Subcutaneous abdominal adipose tissue (tissue), 5 donors: Measurements from ENCODE around the gene GJD3.

Experiments
- H3K27ac ChIP-seq: one replicate; pipeline ENCODE4 v1.7.0; 2013; ENCODE audit warnings: low read depth, mild to moderate bottlenecking, inconsistent platforms, low read length, moderate library complexity
- H3K27me3 ChIP-seq, 5 donors: one replicate each; pipeline ENCODE4 v1.7.0; 2013; ENCODE audit warnings: low read length in 5 of 5, inconsistent platforms in 1 of 5; ENCODE audit not compliant: control insufficient read depth in 5 of 5, insufficient read depth in 4 of 5
- H3K36me3 ChIP-seq, 5 donors: one replicate each; pipeline ENCODE4 v1.7.0; 2013; ENCODE audit warnings: low read length in 5 of 5; ENCODE audit not compliant: control insufficient read depth in 5 of 5, insufficient read depth in 5 of 5
- H3K4me1 ChIP-seq, 5 donors: one replicate each; pipeline ENCODE4 v1.7.0; 2013; ENCODE audit warnings: low read length in 5 of 5, mild to moderate bottlenecking in 3 of 5, moderate library complexity in 1 of 5; ENCODE audit not compliant: control insufficient read depth in 5 of 5, insufficient read depth in 5 of 5
- H3K4me3 ChIP-seq, 5 donors: one replicate each; pipeline ENCODE4 v1.7.0; 2013; ENCODE audit warnings: low read length in 5 of 5, low read depth in 1 of 5
- H3K9ac ChIP-seq, 5 donors: one replicate each; pipeline ENCODE4 v1.7.0; 2013; ENCODE audit warnings: low read length in 5 of 5, mild to moderate bottlenecking in 4 of 5, moderate library complexity in 3 of 5
- H3K9me3 ChIP-seq, 5 donors: one replicate each; pipeline ENCODE4 v1.7.0; 2013; ENCODE audit warnings: low read length in 5 of 5; ENCODE audit not compliant: control insufficient read depth in 5 of 5
- donor health status: healthy.
- donor health status: healthy.
- donor health status: healthy.
- donor health status: healthy.
- donor health status: healthy.

GJD3 gene

DNA sequence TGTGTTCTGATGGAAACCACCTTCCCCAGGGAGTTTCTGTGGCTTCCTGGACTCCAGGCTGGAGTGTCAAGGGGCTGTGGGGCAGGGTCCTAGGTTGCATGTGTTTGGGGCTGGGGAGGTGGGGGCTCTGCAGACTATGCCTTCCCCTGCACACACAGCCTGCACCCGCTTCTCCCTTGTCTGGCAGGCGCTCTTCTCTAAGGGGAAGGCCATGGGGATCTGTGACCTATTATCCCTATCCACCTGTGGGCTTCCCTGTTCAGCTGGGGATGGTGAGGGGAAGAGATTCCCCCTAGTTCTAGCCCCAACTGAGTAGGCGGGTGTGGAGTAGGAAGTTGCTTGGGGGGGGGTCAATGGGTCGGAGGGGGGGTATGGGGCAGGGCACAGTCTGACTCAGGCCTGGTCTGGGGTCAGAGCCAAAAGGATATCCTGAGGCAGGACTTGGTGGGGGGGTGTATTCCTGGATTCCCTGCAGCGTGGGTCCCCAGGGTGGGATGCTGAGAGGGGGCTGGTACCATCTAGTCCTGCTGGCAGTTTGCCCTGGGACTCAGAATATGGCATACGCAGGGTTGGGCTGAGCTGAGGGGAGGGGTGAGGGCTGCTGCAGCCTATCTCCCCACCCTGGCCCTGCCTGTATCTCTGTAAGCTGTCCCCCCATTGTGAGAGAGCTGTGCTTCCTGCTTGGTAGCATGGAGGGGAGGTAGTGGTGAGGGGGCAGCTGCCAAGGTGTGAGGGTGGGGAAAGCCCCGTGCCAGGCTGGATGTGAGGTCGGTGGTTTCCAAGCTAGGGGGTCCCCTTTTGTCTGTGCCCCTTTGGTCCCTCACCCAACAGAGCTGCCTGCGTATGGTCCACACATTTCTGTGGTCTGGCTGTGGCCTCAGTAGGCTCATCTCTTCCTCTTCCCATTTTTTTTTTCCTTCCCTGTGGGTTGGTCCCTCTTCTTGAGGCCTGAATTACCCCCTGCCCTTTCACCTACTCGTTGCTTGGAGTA lies 40.9 kb downstream of the GJD3 start:
- peak overlapping the region; percentile 22 to 71 (median 62) for H3K9ac ChIP-seq
- H3K27me3 ChIP-seq, result no peaks in the 10 kb centered on the region
- no peaks in the 10 kb centered on the region for H3K9me3 ChIP-seq
- peaks cover 42 to 99% (median 97%) of the 10 kb centered on the region in 5 donors for H3K4me1 ChIP-seq
- peak overlapping the region; percentile 41 to 86 (median 63) for H3K4me3 ChIP-seq
- H3K36me3 ChIP-seq, result no peaks in the 10 kb centered on the region
- H3K27ac ChIP-seq, result peak overlapping the region; percentile 95

DNA sequence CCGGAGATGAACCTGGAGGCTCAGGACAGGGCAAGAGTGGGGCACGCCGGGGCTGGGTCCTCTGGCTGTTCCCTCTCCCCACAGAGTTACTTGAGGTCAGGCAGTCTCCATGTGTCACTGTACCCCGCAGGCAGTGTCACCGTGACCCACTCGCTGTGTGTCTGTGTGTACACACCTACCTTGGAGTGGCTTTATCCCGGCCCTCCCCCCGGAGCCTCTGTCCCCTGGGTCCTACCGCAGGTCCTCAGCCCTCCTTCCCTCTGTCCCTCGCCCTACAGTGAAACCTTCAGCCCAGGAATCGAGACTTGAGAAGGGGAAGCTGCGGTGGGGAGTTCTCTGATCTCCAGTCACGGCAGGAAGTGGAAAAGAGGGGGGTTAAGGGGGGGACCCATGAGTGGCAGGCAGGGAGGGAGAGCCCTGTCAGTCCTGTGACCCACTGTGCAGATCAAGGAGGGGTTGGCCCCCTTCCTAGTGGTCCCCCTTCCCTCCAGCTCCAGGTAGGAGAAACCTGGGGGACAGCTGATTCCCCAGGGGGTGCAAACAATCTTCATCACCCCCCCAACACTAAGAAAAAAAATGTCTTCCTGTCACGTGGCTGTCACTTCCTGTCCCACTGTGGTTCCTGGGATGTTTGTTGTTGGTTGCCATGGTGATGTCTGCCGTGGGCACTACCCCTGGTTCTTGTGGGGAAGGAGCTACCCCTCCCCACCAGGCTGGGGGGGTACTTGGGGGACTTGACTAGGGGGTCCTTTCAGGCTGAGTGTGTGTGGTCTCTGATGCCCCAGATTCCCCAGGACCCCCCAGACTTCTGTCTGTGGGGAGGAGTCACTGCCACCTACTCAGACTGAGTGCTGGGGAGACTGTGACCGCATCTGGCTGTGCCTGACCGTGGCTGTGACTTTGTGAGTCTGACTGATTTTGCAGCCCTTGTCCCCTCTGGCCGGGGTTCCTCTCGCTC lies 41.9 kb downstream of the GJD3 start:
- H3K4me1 ChIP-seq, result peaks cover 44 to 96% (median 91%) of the 10 kb centered on the region in 5 donors
- no peaks in the 10 kb centered on the region for H3K36me3 ChIP-seq
- H3K27ac ChIP-seq, result peak overlapping the region; percentile 88
- H3K9ac ChIP-seq, result peak overlapping the region in 4 of 5 donors; percentile 50 to 71 (median 60)
- H3K27me3 ChIP-seq, result peaks cover 0 to 3% (median 0%) of the 10 kb centered on the region in 5 donors
- H3K9me3 ChIP-seq, result no peaks in the 10 kb centered on the region
- peak overlapping the region; percentile 50 to 86 (median 63) for H3K4me3 ChIP-seq

DNA sequence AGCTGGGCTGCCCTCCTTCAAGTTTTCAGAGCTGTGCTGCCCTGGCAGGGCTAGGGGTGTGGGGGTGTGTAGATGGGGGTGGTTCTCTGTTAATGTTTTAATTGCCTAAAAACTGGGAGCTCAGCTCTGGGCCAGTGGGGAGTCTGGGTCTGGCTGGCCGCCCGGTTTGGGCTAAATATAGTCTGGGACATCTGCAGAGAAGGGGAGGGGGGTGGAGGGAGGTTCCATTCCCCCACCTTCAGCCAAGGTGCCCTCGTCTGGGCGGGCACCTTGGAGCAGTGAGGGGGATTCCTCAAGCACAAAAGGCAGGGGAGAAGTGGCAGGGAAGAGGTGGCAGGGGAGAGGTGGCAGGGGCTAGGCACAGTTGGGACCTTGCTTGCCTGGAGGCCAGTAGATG lies 42.6 kb downstream of the GJD3 start:
- Histone ChIP-seq H3K4me3 (peak overlapping the region; percentile 50 to 86 (median 63)), H3K4me1 (peaks cover 41 to 96% (median 91%) of the 10 kb centered on the region in 5 donors), H3K27me3 (peaks cover 0 to 4% (median 0%) of the 10 kb centered on the region in 5 donors), H3K36me3 (no peaks in the 10 kb centered on the region), H3K27ac (peak overlapping the region; percentile 88), H3K9me3 (no peaks in the 10 kb centered on the region), H3K9ac (peak overlapping the region in 4 of 5 donors; percentile 50 to 71 (median 60))

DNA sequence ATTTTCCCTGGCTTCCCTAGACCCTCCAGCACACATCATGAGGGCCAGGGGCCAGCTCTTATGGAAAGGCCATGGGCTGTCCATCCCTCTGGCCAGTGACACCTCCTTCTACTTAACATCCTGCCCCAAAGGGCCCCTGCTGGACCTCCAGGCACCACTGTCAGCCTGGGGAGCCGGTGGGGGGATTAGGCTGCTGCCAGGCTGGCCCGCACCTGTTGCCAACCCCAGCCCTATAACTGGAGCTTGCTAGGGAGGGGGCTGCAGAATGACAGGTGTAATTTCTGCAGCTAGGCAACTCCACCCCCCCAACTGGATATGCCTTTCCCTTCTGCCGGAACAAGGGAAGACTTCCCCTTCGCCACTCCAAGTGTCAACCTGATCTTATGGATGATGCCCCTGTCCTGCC lies 43.0 kb downstream of the GJD3 start:
- Histone ChIP-seq H3K9me3 (no peaks in the 10 kb centered on the region), H3K36me3 (no peaks in the 10 kb centered on the region), H3K4me3 (peak overlapping the region; percentile 50 to 86 (median 63)), H3K27ac (peak overlapping the region; percentile 88), H3K27me3 (peaks cover 0 to 4% (median 0%) of the 10 kb centered on the region in 5 donors), H3K9ac (peak overlapping the region in 4 of 5 donors; percentile 1 to 64 (median 48)), H3K4me1 (peaks cover 37 to 96% (median 91%) of the 10 kb centered on the region in 5 donors)

DNA sequence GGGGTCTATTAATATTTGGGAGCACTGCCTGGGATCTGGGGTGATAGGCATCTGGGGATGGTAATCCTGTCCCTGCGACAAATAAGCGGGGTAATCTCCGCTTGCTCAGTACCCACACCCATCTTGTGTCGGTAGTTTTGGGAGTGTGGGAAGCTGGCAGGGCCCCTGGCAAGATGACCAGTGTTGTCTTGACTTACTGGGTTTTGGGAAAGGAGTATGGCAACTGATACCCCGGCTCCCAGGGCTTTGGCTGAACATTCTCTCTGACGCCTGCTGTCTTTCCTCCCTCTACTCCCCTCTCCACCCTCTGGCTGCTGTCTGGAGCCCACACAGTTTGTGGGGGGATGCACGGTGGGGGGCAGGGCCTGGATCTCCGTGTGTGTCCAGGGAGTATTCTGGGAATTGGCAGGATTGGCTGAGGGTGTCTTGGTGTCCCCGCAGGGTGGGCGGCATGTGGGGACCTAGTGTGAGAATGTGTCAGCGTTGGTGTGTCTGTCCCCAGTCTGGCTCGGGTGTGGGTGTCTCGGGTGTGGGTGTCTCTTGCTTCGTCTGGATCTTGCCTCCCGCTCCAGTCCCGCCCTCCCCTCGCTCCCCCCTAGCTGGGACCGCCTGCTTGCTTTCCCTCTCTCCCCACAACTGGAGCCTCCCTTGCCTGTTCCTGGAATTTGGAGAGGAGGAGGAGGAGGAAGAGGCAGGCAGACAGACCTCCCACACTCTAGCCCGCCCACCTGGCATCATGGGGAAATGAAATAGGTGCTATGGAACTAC lies 43.6 kb downstream of the GJD3 start:
- peaks cover 0 to 4% (median 0%) of the 10 kb centered on the region in 5 donors for H3K27me3 ChIP-seq
- peak overlapping the region; percentile 88 for H3K27ac ChIP-seq
- peak overlapping the region; percentile 50 to 86 (median 63) for H3K4me3 ChIP-seq
- H3K36me3 ChIP-seq, result no peaks in the 10 kb centered on the region
- H3K9ac ChIP-seq, result peak overlapping the region; percentile 1 to 64 (median 47)
- no peaks in the 10 kb centered on the region for H3K9me3 ChIP-seq
- H3K4me1 ChIP-seq, result peaks cover 38 to 96% (median 91%) of the 10 kb centered on the region in 5 donors

DNA sequence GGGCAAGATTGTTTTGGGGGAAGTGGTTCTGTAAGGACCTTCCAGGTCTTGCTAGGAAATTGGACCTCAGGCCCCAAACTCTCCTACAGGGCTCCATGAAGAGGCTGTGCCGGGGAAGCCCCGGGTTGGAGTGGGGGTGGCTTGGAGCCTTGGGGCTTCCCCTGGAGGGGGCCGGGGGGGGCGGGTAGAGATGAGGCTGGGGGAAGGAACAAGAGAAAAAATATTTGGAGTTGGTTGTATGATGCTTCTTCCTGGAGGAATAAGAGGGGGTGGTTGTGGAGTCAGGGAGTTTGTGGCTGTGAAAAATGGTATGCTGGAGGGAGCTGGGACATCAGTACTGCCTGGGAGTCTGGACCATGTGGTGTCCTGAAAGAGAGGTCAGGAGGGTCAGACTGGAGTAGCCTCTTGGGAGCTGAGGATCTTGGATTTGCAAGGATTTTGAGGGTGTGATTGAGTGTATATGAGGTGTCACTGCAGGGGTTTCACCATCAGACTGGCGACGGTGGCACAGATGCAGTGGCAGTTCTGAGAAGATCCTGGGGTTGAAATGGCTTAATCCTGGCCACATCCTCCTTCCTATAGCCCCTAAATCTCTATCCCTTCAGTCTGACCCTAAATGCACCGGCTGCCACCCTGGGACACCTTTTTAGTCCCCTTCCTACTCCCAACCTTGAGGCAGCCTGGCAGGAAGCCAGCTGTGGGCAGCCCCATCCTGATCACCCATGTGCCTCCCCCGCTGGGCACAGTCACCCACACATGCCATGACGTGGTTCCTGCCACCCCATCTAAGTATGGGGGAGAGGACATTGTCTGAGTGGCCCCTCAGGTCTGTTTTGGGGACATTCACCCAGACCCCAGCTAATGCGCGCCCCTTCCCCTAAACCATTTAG lies 44.6 kb downstream of the GJD3 start:
- H3K27ac ChIP-seq, result peak overlapping the region; percentile 88
- no peaks in the 10 kb centered on the region for H3K36me3 ChIP-seq
- H3K9me3 ChIP-seq, result no peaks in the 10 kb centered on the region
- peaks cover 32 to 95% (median 91%) of the 10 kb centered on the region in 5 donors for H3K4me1 ChIP-seq
- H3K4me3 ChIP-seq, result peak overlapping the region; percentile 47 to 90 (median 83)
- peaks cover 0 to 4% (median 0%) of the 10 kb centered on the region in 5 donors for H3K27me3 ChIP-seq
- peak overlapping the region in 4 of 5 donors; percentile 43 to 64 (median 47) for H3K9ac ChIP-seq

DNA sequence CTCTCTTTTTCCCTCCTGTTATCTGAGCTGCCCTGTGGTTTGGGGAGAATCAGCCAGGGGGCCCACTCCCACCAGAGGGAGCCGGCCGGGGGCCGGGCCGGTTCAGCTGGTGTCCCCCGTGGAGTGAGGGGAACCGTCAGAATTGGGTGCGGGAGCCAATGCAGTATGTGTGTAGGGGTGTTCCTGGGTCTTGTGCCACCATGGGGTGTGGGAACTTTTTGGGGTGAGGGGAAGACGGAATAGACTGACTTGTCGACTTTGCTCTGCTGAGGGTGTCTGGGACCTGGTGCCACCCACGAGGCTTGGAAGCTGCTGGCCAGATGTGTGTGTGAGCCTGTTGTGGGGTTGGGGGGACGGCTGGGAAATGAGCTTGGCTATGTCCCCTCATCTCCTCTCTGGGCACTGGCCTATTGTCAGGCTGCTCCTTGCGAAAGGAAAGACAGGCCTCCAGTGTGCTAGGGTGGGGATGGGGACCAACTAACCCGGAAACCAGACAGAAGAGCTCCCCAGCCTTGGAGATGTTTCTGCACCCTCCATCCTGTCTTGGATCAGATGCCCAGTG lies 45.6 kb downstream of the GJD3 start:
- Histone ChIP-seq H3K4me1 (peaks cover 26 to 93% (median 86%) of the 10 kb centered on the region in 5 donors), H3K9ac (peak overlapping the region; percentile 77 to 96 (median 87)), H3K4me3 (peak overlapping the region; percentile 65 to 90 (median 83))

More for the DNA sequence above, 45.6 kb downstream of the GJD3 start:
- H3K27me3 ChIP-seq, result peaks cover 0 to 4% (median 0%) of the 10 kb centered on the region in 5 donors
- H3K27ac ChIP-seq, result peak overlapping the region; percentile 88
- H3K9me3 ChIP-seq, result no peaks in the 10 kb centered on the region
- H3K36me3 ChIP-seq, result no peaks in the 10 kb centered on the region
